GM18867 (cell line): ENCODE results near the gene ZNF576.
A peak's percentile ranks its signal among the peaks of the same experiment; 100 is the strongest.
"Not testable (repeated sequence)": the region's sequence is repeated elsewhere in the genome, so short reads cannot be mapped to it uniquely, and the experiment has no call there.

Experiments
- ATAC-seq: cut with Tn5 transposase; IDR thresholded peaks from one replicate; pipeline ENCODE4 v1.9.1; 2021; ENCODE audit warnings: mild to moderate bottlenecking, moderate library complexity; ENCODE audit not compliant: unreplicated experiment

The ZNF576 gene

GRCh38 chr19:43595999-43596841, at the start of gene ZNF576, which contains the start of gene IRGQ:
ZNF576 (plus strand) TSS chr19:43596595; CDS start chr19:43597109, 514 bp downstream.
IRGQ (minus strand) TSS chr19:43596134; CDS start chr19:43595338, 796 bp downstream.
- ATAC-seq: peak; percentile 85

- not testable (repeated sequence) for ATAC-seq
Observed at GRCh38 chr19:43547926-43548325, 48.5 kb upstream of the ZNF576 start.

GRCh38 chr19:43548706-43549105, 47.7 kb upstream of the ZNF576 start:
- no peak for ATAC-seq

GRCh38 chr19:43551399-43552197, 44.8 kb upstream of the ZNF576 start:
- no peak for ATAC-seq

- no peak for ATAC-seq
Observed at GRCh38 chr19:43552198-43552450, 44.3 kb upstream of the ZNF576 start.

- ATAC-seq: no peak
Observed at GRCh38 chr19:43552616-43553015, 43.8 kb upstream of the ZNF576 start.

GRCh38 chr19:43553656-43554055, 42.7 kb upstream of the ZNF576 start:
- no peak for ATAC-seq

- ATAC-seq: no peak
Observed at GRCh38 chr19:43554317-43554895, 42.0 kb upstream of the ZNF576 start.

GRCh38 chr19:43555185-43555770, 41.1 kb upstream of the ZNF576 start:
- ATAC-seq: no peak

GRCh38 chr19:43560687-43561086, 35.7 kb upstream of the ZNF576 start:
- ATAC-seq: no peak

- ATAC-seq: no peak
Observed at GRCh38 chr19:43561139-43561970, 35.0 kb upstream of the ZNF576 start.

- no peak for ATAC-seq
Observed at GRCh38 chr19:43562226-43562697, 34.1 kb upstream of the ZNF576 start.

GRCh38 chr19:43562698-43563241, 33.6 kb upstream of the ZNF576 start:
- peak; percentile 74 for ATAC-seq

- ATAC-seq: no peak
Observed at GRCh38 chr19:43563816-43564457, 32.5 kb upstream of the ZNF576 start.

GRCh38 chr19:43564800-43565199, 31.6 kb upstream of the ZNF576 start:
- no peak for ATAC-seq

GRCh38 chr19:43569657-43570056, 26.7 kb upstream of the ZNF576 start:
- ATAC-seq: no peak

- ATAC-seq: no peak
Observed at GRCh38 chr19:43570174-43570791, 26.1 kb upstream of the ZNF576 start.

GRCh38 chr19:43572171-43572588, 24.2 kb upstream of the ZNF576 start:
- no peak for ATAC-seq
